Spleen (tissue), 11 donors: ENCODE data around the gene STAC. TPM values are rescaled to one million over a fixed set of nuclear protein-coding genes. Genes with fewer than 3 reads are reported as not detected.

Experiments used
- DNase-seq: peaks from one replicate; pipeline ENCODE4 v3.0.0-alpha.2; 2020
- H3K27ac ChIP-seq, 8 donors: fragments of 200-600 bp; sonication (generic) in 7 of 8; 1 replicate in 4 of 8; 2 replicates in 4 of 8; pipeline versions ENCODE4 v1.5.0 to v1.8.0; 2016 to 2021; ENCODE audit warnings: inconsistent platforms in 4 of 8, mild to moderate bottlenecking in 4 of 8, moderate library complexity in 1 of 8
- H3K27me3 ChIP-seq, 7 donors: fragments of 200-600 bp; sonication (generic) in 6 of 7; replicated peaks in 1 of 7; 1 replicate in 4 of 7; 2 replicates in 3 of 7; pipeline versions ENCODE4 v1.5.0 to v1.8.0; 2016 to 2021; ENCODE audit warnings: inconsistent platforms in 3 of 7, mild to moderate bottlenecking in 1 of 7
- H3K36me3 ChIP-seq, 6 donors: fragments of 200-600 bp; sonication (generic) in 5 of 6; 1 replicate in 4 of 6; 2 replicates in 2 of 6; pipeline versions ENCODE4 v1.5.0 to v1.8.0; 2016 to 2021; ENCODE audit warnings: inconsistent platforms in 2 of 6
- H3K4me1 ChIP-seq, 6 donors: fragments of 200-600 bp; sonication (generic) in 5 of 6; 1 replicate in 3 of 6; 2 replicates in 3 of 6; pipeline versions ENCODE4 v1.5.0 to v1.8.0; 2016 to 2021; ENCODE audit warnings: inconsistent platforms in 3 of 6
- H3K4me3 ChIP-seq, 8 donors: fragments of 200-600 bp; sonication (generic) in 7 of 8; 1 replicate in 4 of 8; 2 replicates in 4 of 8; pipeline versions ENCODE4 v1.5.0 to v1.8.0; 2016 to 2021; ENCODE audit warnings: inconsistent platforms in 4 of 8, mild to moderate bottlenecking in 4 of 8, moderate library complexity in 2 of 8
- H3K9me3 ChIP-seq, 8 donors: fragments of 200-600 bp; sonication (generic) in 7 of 8; 1 replicate in 4 of 8; 2 replicates in 4 of 8; pipeline versions ENCODE4 v1.5.0 to v1.8.0; 2016 to 2021; ENCODE audit warnings: inconsistent platforms in 4 of 8
- POLR2A ChIP-seq, 3 donors: fragments of 450-650 bp; IDR thresholded peaks; one replicate each; pipeline ENCODE4 v1.5.1; 2017; ENCODE audit warnings: antibody characterized with exemption in 3 of 3, mild to moderate bottlenecking in 1 of 3
- POLR2AphosphoS5 ChIP-seq, 3 donors: sonication (generic); formaldehyde crosslinking; IDR thresholded peaks; one replicate each; pipeline ENCODE4 v1.5.1; 2017; ENCODE audit warnings: antibody characterized with exemption in 3 of 3
- WGBS, 5 donors: extraction: QIAGEN DNeasy Blood & Tissue Kit in 3 of 5; methylation state at CpG; one replicate each; pipeline versions ENCODE4 v1.1.5 to v1.1.7; 2013 to 2018; 5-methylcytosine and 5-hydroxymethylcytosine counted together
- intact Hi-C: fragments of 100-400 bp; cut with DNase I; formaldehyde crosslinking; loops from one replicate; pipeline ENCODE4 v1.15.0; 2023; ENCODE audit warnings: low total_unique reads
- polyA plus RNA-seq, 3 donors: library from polyadenylated mRNA; stranded (reverse); fragments of 200-250 nt; gene quantifications; one replicate each; pipeline ENCODE4 v1.2.1, GENCODE V29; 2013
- total RNA-seq, 7 donors: library from RNA; depleted of rRNA in 3 of 7; stranded (reverse); fragments of >200 nt in 3 of 7; fragmentation: NEBNext Ultra II Directional in 4 of 7; extraction: Animal tissue kit (Norgen Biotek cat#: 25700) in 4 of 7; gene quantifications; one replicate each; pipeline versions ENCODE4 v1.1.0 to v1.2.1, GENCODE V29; 2016 to 2021
- TF ChIP-seq, protein P1 (sequence below), 11 experiments: fragments of 200-600 bp in 7 of 11; fragments of 450-650 bp in 4 of 11; sonication (generic) in 4 of 11; IDR thresholded peaks in 8 of 11; conservative IDR thresholded peaks in 3 of 11; 1 replicate in 7 of 11; 2 replicates in 4 of 11; pipeline versions ENCODE4 v1.4.0 to v1.8.0; 2016 to 2021; ENCODE audit warnings: antibody characterized with exemption in 11 of 11, inconsistent platforms in 4 of 11, mild to moderate bottlenecking in 1 of 11
- donor health status: healthy with polysubstance abuse.
- donor health status: DM: no; HTN: no; CAD: no; lungs with moderate emphysema.
- donor health status: DM: no; HTN: no; CAD: no.
- donor health status: Bipolar disorder and iron deficiency.
- donor health status: healthy.
- donor health status: DM: no; HTN: no; CAD: no.
- donor health status: DM: yes; HTN: yes; CAD: no.

The STAC gene
- total and polyA plus RNA-seq, 10 donors: 0.08 to 2.9 (median 0.60) TPM

DNA sequence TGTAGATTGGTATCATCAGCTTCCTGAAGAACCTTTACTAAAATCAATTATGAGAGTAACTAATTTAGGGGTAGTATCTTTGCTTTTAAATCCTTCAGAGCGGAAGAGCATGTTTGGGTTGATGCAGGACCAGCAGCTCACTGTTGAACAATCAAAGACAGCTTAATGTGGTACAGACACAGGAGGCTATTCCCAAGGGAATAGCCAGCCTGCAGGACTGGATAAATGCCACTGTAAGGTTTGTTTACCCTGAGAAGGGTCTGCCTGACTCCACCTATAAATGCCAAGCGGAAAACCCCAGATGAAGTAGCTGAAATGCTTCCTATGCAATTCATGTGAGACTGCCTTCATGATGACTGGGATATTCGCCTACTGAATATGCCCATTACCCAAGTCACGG lies 16.0 kb upstream of the STAC start:
- intact Hi-C loops: no loop called here
- peaks cover 0 to 9% (median 3%) of the 10 kb centered on the region in 8 donors for H3K9me3 ChIP-seq

DNA sequence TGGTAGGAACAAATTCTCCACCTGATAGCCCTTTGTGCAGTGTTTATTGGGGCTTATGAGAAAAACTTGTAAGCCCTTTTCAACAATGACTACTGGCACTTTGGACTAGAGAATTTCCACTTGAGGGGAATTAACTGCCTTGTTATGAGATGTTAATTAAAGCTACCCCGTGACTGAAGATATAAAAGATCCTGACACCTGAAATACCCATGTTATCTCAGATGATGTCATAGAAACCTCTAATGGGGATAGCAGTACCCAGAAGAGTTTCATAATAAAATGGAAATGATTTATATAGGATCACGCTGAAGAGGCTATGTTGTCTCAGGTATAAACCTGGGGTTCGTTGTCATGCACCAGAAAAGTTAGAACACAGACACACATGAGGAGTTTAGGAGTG lies 14.5 kb upstream of the STAC start:
- TF ChIP-seq, protein P1, sequence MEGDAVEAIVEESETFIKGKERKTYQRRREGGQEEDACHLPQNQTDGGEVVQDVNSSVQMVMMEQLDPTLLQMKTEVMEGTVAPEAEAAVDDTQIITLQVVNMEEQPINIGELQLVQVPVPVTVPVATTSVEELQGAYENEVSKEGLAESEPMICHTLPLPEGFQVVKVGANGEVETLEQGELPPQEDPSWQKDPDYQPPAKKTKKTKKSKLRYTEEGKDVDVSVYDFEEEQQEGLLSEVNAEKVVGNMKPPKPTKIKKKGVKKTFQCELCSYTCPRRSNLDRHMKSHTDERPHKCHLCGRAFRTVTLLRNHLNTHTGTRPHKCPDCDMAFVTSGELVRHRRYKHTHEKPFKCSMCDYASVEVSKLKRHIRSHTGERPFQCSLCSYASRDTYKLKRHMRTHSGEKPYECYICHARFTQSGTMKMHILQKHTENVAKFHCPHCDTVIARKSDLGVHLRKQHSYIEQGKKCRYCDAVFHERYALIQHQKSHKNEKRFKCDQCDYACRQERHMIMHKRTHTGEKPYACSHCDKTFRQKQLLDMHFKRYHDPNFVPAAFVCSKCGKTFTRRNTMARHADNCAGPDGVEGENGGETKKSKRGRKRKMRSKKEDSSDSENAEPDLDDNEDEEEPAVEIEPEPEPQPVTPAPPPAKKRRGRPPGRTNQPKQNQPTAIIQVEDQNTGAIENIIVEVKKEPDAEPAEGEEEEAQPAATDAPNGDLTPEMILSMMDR (IDR thresholded peaks at IDR 0.05 in 8 of 11, conservative IDR thresholded peaks at IDR 0.05 in 3 of 11): no peak
- TF ChIP-seq POLR2A (IDR thresholded peaks at IDR 0.05): no peak
- no peak for TF ChIP-seq POLR2AphosphoS5 (IDR thresholded peaks at IDR 0.05)
- Histone ChIP-seq H3K4me1 (no peaks in the 10 kb centered on the region), H3K9me3 (no peaks in the 10 kb centered on the region), H3K27me3 (no peaks in the 10 kb centered on the region), H3K36me3 (no peaks in the 10 kb centered on the region), H3K27ac (no peak overlapping the region), H3K4me3 (no peak overlapping the region)
- intact Hi-C loops: no loop called here
- DNase-seq: no peak
- WGBS, 5 donors: 83 to 91% (median 90%) methylated on average over 3 of the region's 3 CpGs

More for the DNA sequence above, 16.0 kb upstream of the STAC start:
- Histone ChIP-seq H3K4me3 (no peak overlapping the region), H3K4me1 (no peaks in the 10 kb centered on the region), H3K36me3 (no peaks in the 10 kb centered on the region), H3K27ac (no peak overlapping the region), H3K27me3 (no peaks in the 10 kb centered on the region)
- TF ChIP-seq POLR2AphosphoS5 (IDR thresholded peaks at IDR 0.05): no peak
- TF ChIP-seq, protein P1 (IDR thresholded peaks at IDR 0.05 in 8 of 11, conservative IDR thresholded peaks at IDR 0.05 in 3 of 11): no peak
- TF ChIP-seq POLR2A (IDR thresholded peaks at IDR 0.05): no peak
- no peak for DNase-seq
- WGBS, 5 donors: 84 to 97% (median 93%) methylated on average over 4 of the region's 4 CpGs

DNA sequence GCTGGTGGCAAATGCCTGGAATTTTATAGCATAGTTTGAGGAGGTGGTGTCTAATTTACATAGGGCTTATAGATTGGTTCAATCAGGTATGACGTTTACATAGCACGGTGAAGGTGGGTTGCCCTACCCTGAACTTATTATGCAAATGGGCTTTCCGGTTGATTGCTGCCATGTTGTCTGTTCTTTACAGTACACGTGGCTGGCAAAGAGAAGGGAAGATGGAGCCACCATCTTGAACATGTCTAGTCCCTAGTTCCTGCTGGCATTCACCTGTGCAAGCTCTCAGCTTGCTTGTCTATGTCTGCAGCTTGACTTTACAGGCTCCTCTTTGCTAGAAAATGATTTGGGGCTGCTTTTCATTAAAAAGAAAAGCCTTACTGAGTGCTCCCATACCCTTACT lies 14.0 kb upstream of the STAC start:
- no peak overlapping the region for H3K4me3 ChIP-seq
- H3K9me3 ChIP-seq: no peaks in the 10 kb centered on the region
- no peaks in the 10 kb centered on the region for H3K36me3 ChIP-seq
- intact Hi-C loops: no loop called here
- DNase-seq: no peak
- TF ChIP-seq POLR2AphosphoS5 (IDR thresholded peaks at IDR 0.05) (no peak), POLR2A (IDR thresholded peaks at IDR 0.05) (no peak)
- TF ChIP-seq, protein P1 (IDR thresholded peaks at IDR 0.05 in 8 of 11, conservative IDR thresholded peaks at IDR 0.05 in 3 of 11): no peak
- H3K27me3 ChIP-seq: no peaks in the 10 kb centered on the region
- H3K4me1 ChIP-seq: no peaks in the 10 kb centered on the region
- no peak overlapping the region for H3K27ac ChIP-seq
- 74 to 93% (median 84%) methylated on average over 4 of the region's 4 CpGs for WGBS, 5 donors

DNA sequence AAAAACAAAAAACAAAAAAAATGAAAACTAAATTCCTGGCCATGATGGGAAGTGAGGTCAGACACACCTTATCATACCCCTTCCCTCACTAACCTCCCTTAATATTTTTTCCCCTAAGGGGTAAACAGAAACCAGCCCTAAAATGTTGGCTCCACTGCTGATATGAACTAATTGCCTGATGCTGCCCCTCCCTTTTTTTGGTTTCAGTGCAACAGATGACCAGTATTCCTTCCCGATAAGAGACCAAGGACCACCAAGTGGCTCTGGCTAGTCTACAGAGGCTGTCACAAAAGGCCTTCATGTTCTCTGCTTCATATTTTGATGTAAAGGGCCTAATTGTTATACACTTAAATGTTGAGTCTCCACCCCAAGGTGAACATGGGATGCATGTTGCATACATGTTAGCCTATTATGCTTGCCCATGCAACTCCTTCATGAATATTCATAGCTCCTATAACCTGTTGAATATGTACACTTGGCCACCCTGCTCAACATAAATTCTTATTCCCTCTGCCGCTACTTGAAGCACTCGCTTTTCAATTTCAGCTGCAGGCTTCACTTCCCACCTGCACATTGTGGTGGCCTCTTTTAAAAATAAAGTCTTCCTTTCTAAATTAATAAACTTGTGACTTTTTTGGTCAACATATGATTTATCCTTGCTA lies 12.3 kb upstream of the STAC start:
- 88 to 96% (median 94%) methylated on average over 3 of the region's 3 CpGs for WGBS, 5 donors
- no peaks in the 10 kb centered on the region for H3K36me3 ChIP-seq
- TF ChIP-seq, protein P1 (IDR thresholded peaks at IDR 0.05 in 8 of 11, conservative IDR thresholded peaks at IDR 0.05 in 3 of 11): no peak
- TF ChIP-seq POLR2AphosphoS5 (IDR thresholded peaks at IDR 0.05): no peak
- no peak for TF ChIP-seq POLR2A (IDR thresholded peaks at IDR 0.05)

More for the DNA sequence above, 12.3 kb upstream of the STAC start:
- H3K4me1 ChIP-seq: no peaks in the 10 kb centered on the region
- no peak overlapping the region for H3K4me3 ChIP-seq
- intact Hi-C loops: no loop called here
- H3K27ac ChIP-seq: no peak overlapping the region
- no peaks in the 10 kb centered on the region for H3K9me3 ChIP-seq
- H3K27me3 ChIP-seq: no peaks in the 10 kb centered on the region
- DNase-seq: no peak
